Umbilical cord (tissue), 2 donors: ENCODE results near the gene FAM169A. TPM values are rescaled to one million over a fixed set of nuclear protein-coding genes. Genes with fewer than 3 reads are reported as not detected.
"Not testable (repeated sequence)": the region's sequence is repeated elsewhere in the genome, so short reads cannot be mapped to it uniquely, and the experiment has no call there.

ENCODE experiments used
- DNase-seq: peaks from one replicate; pipeline ENCODE4 v3.0.0-alpha.2; 2015; ENCODE audit warnings: low spot score
- total RNA-seq: library from RNA; depleted of rRNA; stranded (reverse); fragments of >200 nt; gene quantifications from one replicate; pipeline ENCODE4 v1.2.3, GENCODE V29; 2014; ENCODE audit warnings: low replicate concordance; ENCODE audit not compliant: insufficient read depth

FAM169A gene
- 5.3 TPM for total RNA-seq

- DNase-seq, result peak; percentile 30
These were observed at the start of gene FAM169A for GRCh38 chr5:74865804-74866595. Gene FAM169A, minus strand, starts transcription at chr5:74866387. Its CDS starts 24,711 bp downstream, at chr5:74841676.

- DNase-seq, result no peak
These were observed 49.3 kb upstream of the FAM169A start for GRCh38 chr5:74915488-74915887.

GRCh38 chr5:74911421-74911820, 45.2 kb upstream of the FAM169A start:
- not testable (repeated sequence) for DNase-seq

GRCh38 chr5:74909888-74910287, 43.7 kb upstream of the FAM169A start:
- not testable (repeated sequence) for DNase-seq

GRCh38 chr5:74908237-74908636, 42.0 kb upstream of the FAM169A start:
- not testable (repeated sequence) for DNase-seq

GRCh38 chr5:74904713-74905112, 38.5 kb upstream of the FAM169A start:
- not testable (repeated sequence) for DNase-seq

GRCh38 chr5:74903165-74903787, 37.1 kb upstream of the FAM169A start:
- peak; percentile 4 for DNase-seq

GRCh38 chr5:74897049-74897448, 30.9 kb upstream of the FAM169A start:
- DNase-seq, result no peak

- DNase-seq, result peak; percentile 6
These were observed 29.7 kb upstream of the FAM169A start for GRCh38 chr5:74895906-74896305.

GRCh38 chr5:74894351-74894750, 28.2 kb upstream of the FAM169A start:
- DNase-seq, result no peak

GRCh38 chr5:74892921-74893320, 26.7 kb upstream of the FAM169A start:
- no peak for DNase-seq

- no peak for DNase-seq
These were observed 23.4 kb upstream of the FAM169A start for GRCh38 chr5:74889523-74890105.

GRCh38 chr5:74888117-74888516, 21.9 kb upstream of the FAM169A start:
- DNase-seq, result no peak

- no peak for DNase-seq
These were observed 19.0 kb upstream of the FAM169A start for GRCh38 chr5:74885170-74885569.

- not testable (repeated sequence) for DNase-seq
These were observed 16.4 kb upstream of the FAM169A start for GRCh38 chr5:74882379-74883134.

- no peak for DNase-seq
These were observed 11.6 kb upstream of the FAM169A start for GRCh38 chr5:74877624-74878304.

GRCh38 chr5:74875994-74876791, 10.0 kb upstream of the FAM169A start:
- DNase-seq, result no peak

- no peak for DNase-seq
These were observed 7.5 kb upstream of the FAM169A start for GRCh38 chr5:74873525-74874249.

- peak; percentile 49 for DNase-seq
These were observed 4.3 kb upstream of the FAM169A start for GRCh38 chr5:74870299-74871067.
